WTC11 (cell line): ENCODE data around the gene ASB2. TPM values are rescaled to one million over a fixed set of nuclear protein-coding genes. Genes with fewer than 3 reads are reported as not detected.

ENCODE experiments used
- ATAC-seq: fragments of 200-7000 bp; cut with Tn5 transposase; 2 replicates; pipeline ENCODE4 v1.10.0; 2021; ENCODE audit warnings: mild to moderate bottlenecking, moderate library complexity
- CTCF ChIA-PET: fragments of 300-600 bp; sonication (Branson Sonifier 250); formaldehyde crosslinking; loops from one replicate; lab custom pipeline; 2021; ENCODE audit warnings: antibody characterized with exemption; lab: Charles Lee
- POLR2A ChIA-PET: fragments of 350-600 bp; sonication (Branson Sonifier 250); formaldehyde crosslinking; loops from one replicate; lab custom pipeline; 2021; ENCODE audit warnings: antibody characterized with exemption; lab: Charles Lee
- DNase-seq: peaks from one replicate; pipeline ENCODE4 v3.0.0; 2021; ENCODE audit warnings: low spot score
- H3K27ac Mint-ChIP-seq: 2 replicates; pipeline ENCODE4 v1.8.0; 2021; ENCODE audit warnings: mixed read lengths
- H3K27me3 Mint-ChIP-seq: 2 replicates; pipeline ENCODE4 v1.8.0; 2021; ENCODE audit warnings: low read depth, mild to moderate bottlenecking, moderate library complexity, mixed read lengths
- H3K36me3 Mint-ChIP-seq: 2 replicates; pipeline ENCODE4 v1.8.0; 2021; ENCODE audit warnings: mixed read lengths
- H3K4me1 Mint-ChIP-seq: 2 replicates; pipeline ENCODE4 v1.8.0; 2022; ENCODE audit warnings: mixed read lengths
- H3K4me3 Mint-ChIP-seq: 2 replicates; pipeline ENCODE4 v1.8.0; 2021; ENCODE audit warnings: mild to moderate bottlenecking, moderate library complexity, mixed read lengths
- H3K9me3 Mint-ChIP-seq: 2 replicates; pipeline ENCODE4 v1.8.0; 2021; ENCODE audit warnings: mixed read lengths
- ATF2 ChIP-seq: sonication (generic); formaldehyde crosslinking; IDR thresholded peaks from 2 replicates; pipeline ENCODE4 v1.8.1; 2022; ENCODE audit warnings: low read depth, missing genetic modification reagents, borderline replicate concordance
- CBFB ChIP-seq: sonication (generic); formaldehyde crosslinking; IDR thresholded peaks from 2 replicates; pipeline ENCODE4 v1.8.1; 2022; ENCODE audit warnings: mild to moderate bottlenecking, low read depth, missing genetic modification reagents
- ESRRA ChIP-seq: sonication (generic); formaldehyde crosslinking; IDR thresholded peaks from 2 replicates; pipeline ENCODE4 v1.8.1; 2022; ENCODE audit warnings: mild to moderate bottlenecking, missing genetic modification reagents, borderline replicate concordance
- JAZF1 ChIP-seq: fragments of 250-450 bp; sonication (Bioruptor Pico); IDR thresholded peaks from 2 replicates; pipeline ENCODE4 v1.9.0; 2021; ENCODE audit warnings: moderate library complexity, mild to moderate bottlenecking, inconsistent platforms
- JUN ChIP-seq: sonication (generic); formaldehyde crosslinking; IDR thresholded peaks from 2 replicates; pipeline ENCODE4 v1.8.0; 2023; ENCODE audit warnings: mild to moderate bottlenecking, missing genetic modification reagents
- KAT7 ChIP-seq: sonication (generic); formaldehyde crosslinking; IDR thresholded peaks from 2 replicates; pipeline ENCODE4 v1.8.1; 2023; ENCODE audit warnings: missing genetic modification reagents, mild to moderate bottlenecking, borderline replicate concordance
- MLX ChIP-seq: sonication (generic); formaldehyde crosslinking; IDR thresholded peaks from 2 replicates; pipeline ENCODE4 v1.8.1; 2023; ENCODE audit warnings: mild to moderate bottlenecking, missing genetic modification reagents, moderate library complexity
- RORB ChIP-seq: fragments of 250-450 bp; sonication (Bioruptor Pico); IDR thresholded peaks from 2 replicates; pipeline ENCODE4 v1.9.0; 2021; ENCODE audit warnings: mild to moderate bottlenecking
- SP1 ChIP-seq: sonication (generic); formaldehyde crosslinking; conservative IDR thresholded peaks from 2 replicates; pipeline ENCODE4 v1.8.1; 2022; ENCODE audit warnings: missing genetic modification reagents
- TP53 ChIP-seq: sonication (generic); formaldehyde crosslinking; IDR thresholded peaks from 2 replicates; pipeline ENCODE4 v1.8.1; 2023; ENCODE audit warnings: mild to moderate bottlenecking, missing genetic modification reagents
- ZBTB43 ChIP-seq: sonication (generic); formaldehyde crosslinking; IDR thresholded peaks from 2 replicates; pipeline ENCODE4 v1.8.1; 2023; ENCODE audit warnings: mild to moderate bottlenecking, missing genetic modification reagents
- ZNF219 ChIP-seq: sonication (generic); formaldehyde crosslinking; IDR thresholded peaks from 2 replicates; pipeline ENCODE4 v1.8.0; 2023; ENCODE audit warnings: missing genetic modification reagents, mild to moderate bottlenecking, borderline replicate concordance
- ZNF671 ChIP-seq: fragments of 250-450 bp; sonication (Bioruptor Pico); IDR thresholded peaks from 2 replicates; pipeline ENCODE4 v1.8.0; 2021; ENCODE audit warnings: mild to moderate bottlenecking
- total RNA-seq: library from RNA; stranded (reverse); gene quantifications from 3 replicates; pipeline ENCODE4 v1.2.3, GENCODE V29; 2021
- TF ChIP-seq, protein P1 (sequence below): sonication (generic); formaldehyde crosslinking; IDR thresholded peaks from 2 replicates; pipeline ENCODE4 v1.8.1; 2022; ENCODE audit warnings: mild to moderate bottlenecking, missing genetic modification reagents, moderate library complexity, borderline replicate concordance

Gene ASB2
- total RNA-seq, 1 experiment from 2014 or later, result 0.37 TPM

GRCh38 chr14:93964820-93965286 is 11.5 kb downstream of the ASB2 start:
- POLR2A ChIA-PET, result no interaction called here
- no peak overlapping the region for H3K4me3 Mint-ChIP-seq
- TF ChIP-seq SP1 (no peak), ESRRA (CRISPR knock-in tag) (no peak), CBFB (CRISPR knock-in tag) (no peak), JAZF1 (CRISPR knock-in tag) (no peak), KAT7 (no peak), ZNF671 (CRISPR knock-in tag) (no peak), ATF2 (CRISPR knock-in tag) (no peak)
- CTCF ChIA-PET, result interaction anchor here (3.1 kb wide), 1 partner anchor 25 kb away, joined by 18 read pairs; no protein-coding TSS in a partner anchor
- no peaks in the 10 kb centered on the region for H3K36me3 Mint-ChIP-seq
- DNase-seq (no peak), ATAC-seq (no peak)
- H3K4me1 Mint-ChIP-seq, result peaks cover 4% of the 10 kb centered on the region
- H3K27me3 Mint-ChIP-seq, result no peaks in the 10 kb centered on the region
- H3K27ac Mint-ChIP-seq, result no peak overlapping the region
- H3K9me3 Mint-ChIP-seq, result no peaks in the 10 kb centered on the region

GRCh38 chr14:93964281-93964680 is 12.1 kb downstream of the ASB2 start:
- ChIA-PET CTCF (interaction anchor here (3.1 kb wide), 1 partner anchor 24 kb away, joined by 18 read pairs; no protein-coding TSS in a partner anchor), POLR2A (no interaction called here)
- DNase-seq (no peak), ATAC-seq (no peak)
- TF ChIP-seq TP53 (CRISPR knock-in tag), result no peak
- TF ChIP-seq, protein P1, sequence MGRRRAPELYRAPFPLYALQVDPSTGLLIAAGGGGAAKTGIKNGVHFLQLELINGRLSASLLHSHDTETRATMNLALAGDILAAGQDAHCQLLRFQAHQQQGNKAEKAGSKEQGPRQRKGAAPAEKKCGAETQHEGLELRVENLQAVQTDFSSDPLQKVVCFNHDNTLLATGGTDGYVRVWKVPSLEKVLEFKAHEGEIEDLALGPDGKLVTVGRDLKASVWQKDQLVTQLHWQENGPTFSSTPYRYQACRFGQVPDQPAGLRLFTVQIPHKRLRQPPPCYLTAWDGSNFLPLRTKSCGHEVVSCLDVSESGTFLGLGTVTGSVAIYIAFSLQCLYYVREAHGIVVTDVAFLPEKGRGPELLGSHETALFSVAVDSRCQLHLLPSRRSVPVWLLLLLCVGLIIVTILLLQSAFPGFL (CRISPR knock-in tag), result no peak
- no peak for TF ChIP-seq RORB (CRISPR knock-in tag)
- no peak for TF ChIP-seq ZBTB43 (CRISPR knock-in tag)
- TF ChIP-seq ZNF219 (CRISPR knock-in tag), result no peak
- peaks cover 9% of the 10 kb centered on the region for H3K4me1 Mint-ChIP-seq
- H3K36me3 Mint-ChIP-seq, result no peaks in the 10 kb centered on the region
- no peak overlapping the region for H3K27ac Mint-ChIP-seq
- no peaks in the 10 kb centered on the region for H3K27me3 Mint-ChIP-seq
- H3K4me3 Mint-ChIP-seq, result no peak overlapping the region
- no peaks in the 10 kb centered on the region for H3K9me3 Mint-ChIP-seq

DNA sequence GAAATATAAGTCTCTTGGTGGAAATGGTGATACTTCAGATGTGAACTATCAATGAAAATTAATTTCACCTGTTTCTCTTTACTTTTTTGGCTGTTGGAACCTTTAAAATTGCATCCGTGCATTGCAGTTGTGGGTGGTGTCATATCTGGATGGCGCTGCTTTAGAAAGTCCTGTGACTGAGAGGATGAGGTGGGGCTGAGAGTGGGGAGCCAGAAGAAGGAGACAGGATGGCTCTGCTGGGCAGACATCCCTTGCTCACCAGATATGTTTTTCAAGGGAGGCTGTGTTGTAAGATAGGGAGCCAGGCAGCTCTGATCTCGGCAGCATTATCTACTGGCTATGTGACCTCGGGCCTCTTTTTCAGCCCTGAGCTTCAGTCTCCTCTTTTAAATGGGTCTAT is 12.7 kb downstream of the ASB2 start:
- ChIA-PET POLR2A (no interaction called here), CTCF (interaction anchor here (3.1 kb wide), 1 partner anchor 24 kb away, joined by 18 read pairs; no protein-coding TSS in a partner anchor)
- H3K27me3 Mint-ChIP-seq, result no peaks in the 10 kb centered on the region
- TF ChIP-seq JUN (CRISPR knock-in tag) (no peak), MLX (CRISPR knock-in tag) (no peak)
- ATAC-seq, result no peak
- no peak for DNase-seq
- no peaks in the 10 kb centered on the region for H3K36me3 Mint-ChIP-seq
- H3K4me3 Mint-ChIP-seq, result no peak overlapping the region
- H3K4me1 Mint-ChIP-seq, result peaks cover 15% of the 10 kb centered on the region
- no peaks in the 10 kb centered on the region for H3K9me3 Mint-ChIP-seq
- no peak overlapping the region for H3K27ac Mint-ChIP-seq
